Muscle layer of duodenum (tissue), 2 donors: ENCODE data around the gene CCDC188.

Source experiments
- H3K27ac ChIP-seq: one replicate; pipeline ENCODE4 v1.7.0; 2013; ENCODE audit warnings: mild to moderate bottlenecking, low read length
- H3K27me3 ChIP-seq: one replicate; pipeline ENCODE4 v1.7.0; 2013; ENCODE audit warnings: low read depth, mild to moderate bottlenecking, control low read depth, low read length
- H3K36me3 ChIP-seq, 2 donors: one replicate each; pipeline ENCODE4 v1.7.0; 2013; ENCODE audit warnings: low read length in 2 of 2, control low read depth in 1 of 2, mild to moderate bottlenecking in 1 of 2; ENCODE audit not compliant: insufficient read depth in 2 of 2, control insufficient read depth in 1 of 2
- H3K4me1 ChIP-seq, 2 donors: one replicate each; pipeline ENCODE4 v1.7.0; 2013; ENCODE audit warnings: low read length in 2 of 2, mild to moderate bottlenecking in 2 of 2, control low read depth in 1 of 2, moderate library complexity in 1 of 2; ENCODE audit not compliant: insufficient read depth in 2 of 2, control insufficient read depth in 1 of 2
- H3K4me3 ChIP-seq, 2 donors: one replicate each; pipeline ENCODE4 v1.7.0; 2013; ENCODE audit warnings: low read length in 2 of 2, low read depth in 1 of 2, mild to moderate bottlenecking in 1 of 2
- H3K9me3 ChIP-seq, 2 donors: one replicate each; pipeline ENCODE4 v1.7.0; 2013; ENCODE audit warnings: low read length in 2 of 2, control low read depth in 1 of 2, mild to moderate bottlenecking in 1 of 2; ENCODE audit not compliant: control insufficient read depth in 1 of 2
- donor health status: healthy.

The CCDC188 gene

GRCh38 chr22:20137113-20137512 is 13.7 kb downstream of the CCDC188 start:
- Histone ChIP-seq H3K36me3 (peaks cover 0 to 20% of the 10 kb centered on the region in 2 donors), H3K9me3 (no peaks in the 10 kb centered on the region), H3K27me3 (no peaks in the 10 kb centered on the region), H3K4me1 (peaks cover 5 to 63% of the 10 kb centered on the region in 2 donors), H3K4me3 (no peak overlapping the region), H3K27ac (no peak overlapping the region)

- H3K4me3 ChIP-seq = no peak overlapping the region
- H3K4me1 ChIP-seq = peaks cover 5 to 63% of the 10 kb centered on the region in 2 donors
- H3K9me3 ChIP-seq = no peaks in the 10 kb centered on the region
- peaks cover 0 to 20% of the 10 kb centered on the region in 2 donors for H3K36me3 ChIP-seq
- H3K27me3 ChIP-seq = no peaks in the 10 kb centered on the region
- no peak overlapping the region for H3K27ac ChIP-seq
These were observed 14.3 kb downstream of the CCDC188 start for GRCh38 chr22:20136603-20136873.

GRCh38 chr22:20135806-20136602 is 14.9 kb downstream of the CCDC188 start:
- Histone ChIP-seq H3K27me3 (no peaks in the 10 kb centered on the region), H3K4me3 (no peak overlapping the region), H3K9me3 (no peaks in the 10 kb centered on the region), H3K36me3 (peaks cover 0 to 14% of the 10 kb centered on the region in 2 donors), H3K4me1 (peaks cover 5 to 63% of the 10 kb centered on the region in 2 donors), H3K27ac (no peak overlapping the region)

GRCh38 chr22:20135265-20135664 is 15.6 kb downstream of the CCDC188 start:
- H3K36me3 ChIP-seq = peaks cover 0 to 9% of the 10 kb centered on the region in 2 donors
- no peak overlapping the region for H3K4me3 ChIP-seq
- H3K9me3 ChIP-seq = no peaks in the 10 kb centered on the region
- H3K4me1 ChIP-seq = peaks cover 5 to 70% of the 10 kb centered on the region in 2 donors
- H3K27ac ChIP-seq = no peak overlapping the region
- H3K27me3 ChIP-seq = no peaks in the 10 kb centered on the region

- no peaks in the 10 kb centered on the region for H3K27me3 ChIP-seq
- no peaks in the 10 kb centered on the region for H3K36me3 ChIP-seq
- H3K4me1 ChIP-seq = peaks cover 5 to 70% of the 10 kb centered on the region in 2 donors
- no peaks in the 10 kb centered on the region for H3K9me3 ChIP-seq
- no peak overlapping the region for H3K27ac ChIP-seq
- no peak overlapping the region for H3K4me3 ChIP-seq
These were observed 16.8 kb downstream of the CCDC188 start for GRCh38 chr22:20133930-20134549.

GRCh38 chr22:20132686-20133246 is 18.1 kb downstream of the CCDC188 start:
- no peaks in the 10 kb centered on the region for H3K27me3 ChIP-seq
- H3K27ac ChIP-seq = no peak overlapping the region
- H3K36me3 ChIP-seq = peaks cover 0 to 1% of the 10 kb centered on the region in 2 donors
- H3K4me1 ChIP-seq = peaks cover 5 to 62% of the 10 kb centered on the region in 2 donors
- no peaks in the 10 kb centered on the region for H3K9me3 ChIP-seq
- peak overlapping the region; percentile 53 to 94 for H3K4me3 ChIP-seq

GRCh38 chr22:20131859-20132685 is 18.8 kb downstream of the CCDC188 start:
- Histone ChIP-seq H3K4me3 (peak overlapping the region; percentile 53 to 94), H3K27me3 (no peaks in the 10 kb centered on the region), H3K36me3 (peaks cover 0 to 8% of the 10 kb centered on the region in 2 donors), H3K27ac (no peak overlapping the region), H3K4me1 (peaks cover 5 to 55% of the 10 kb centered on the region in 2 donors), H3K9me3 (no peaks in the 10 kb centered on the region)

- H3K27ac ChIP-seq = no peak within 1 kb of the TSS
- peaks cover 5 to 49% of the 10 kb centered on the region in 2 donors for H3K4me1 ChIP-seq
- peaks cover 0 to 10% of the 10 kb centered on the region in 2 donors for H3K36me3 ChIP-seq
- H3K9me3 ChIP-seq = no peaks in the 10 kb centered on the region
- no peaks in the 10 kb centered on the region for H3K27me3 ChIP-seq
- H3K4me3 ChIP-seq = peak within 1 kb of the TSS; percentile 53 to 94
These were observed 19.3 kb downstream of the CCDC188 start, which contains the start of gene ZDHHC8 for GRCh38 chr22:20131597-20131858. TSS of gene ZDHHC8 (plus strand) at chr22:20131804. CDS start at chr22:20131948, 144 bp downstream.

GRCh38 chr22:20130731-20131596 is 19.9 kb downstream of the CCDC188 start:
- Histone ChIP-seq H3K36me3 (peaks cover 1 to 12% of the 10 kb centered on the region in 2 donors), H3K27me3 (no peaks in the 10 kb centered on the region), H3K9me3 (no peaks in the 10 kb centered on the region), H3K4me3 (peak overlapping the region; percentile 50 to 83), H3K27ac (no peak overlapping the region), H3K4me1 (peaks cover 5 to 44% of the 10 kb centered on the region in 2 donors)

GRCh38 chr22:20130319-20130718 is 20.5 kb downstream of the CCDC188 start:
- H3K4me3 ChIP-seq = peak overlapping the region; percentile 3 to 83
- H3K4me1 ChIP-seq = peaks cover 5 to 37% of the 10 kb centered on the region in 2 donors
- H3K36me3 ChIP-seq = peaks cover 5 to 19% of the 10 kb centered on the region in 2 donors
- H3K27ac ChIP-seq = no peak overlapping the region
- H3K9me3 ChIP-seq = no peaks in the 10 kb centered on the region
- H3K27me3 ChIP-seq = no peaks in the 10 kb centered on the region
